Activated T-helper 1 cell treated with Interleukin-2 at 50 U/mL for 16 hours (primary cell): Measurements from ENCODE around the gene MEGF6.
A peak's percentile ranks its signal among the peaks of the same experiment; 100 is the strongest.

Experiments used
- DNase-seq: peaks from one replicate; pipeline ENCODE4 v3.0.0-alpha.2; 2020; ENCODE audit warnings: low read depth

The MEGF6 gene

GRCh38 chr1:3536420-3537195 lies 74.7 kb downstream of the MEGF6 start:
- DNase-seq, result no peak

- no peak for DNase-seq
Observed at GRCh38 chr1:3535732-3536131, 75.6 kb downstream of the MEGF6 start.

- no peak for DNase-seq
Observed at GRCh38 chr1:3534803-3535637, 76.3 kb downstream of the MEGF6 start.

GRCh38 chr1:3533067-3534048 lies 78.0 kb downstream of the MEGF6 start:
- DNase-seq, result no peak

GRCh38 chr1:3531928-3532327 lies 79.4 kb downstream of the MEGF6 start:
- no peak for DNase-seq

- peak; percentile 80 for DNase-seq
Observed at GRCh38 chr1:3530926-3531818, 80.1 kb downstream of the MEGF6 start.

DNA sequence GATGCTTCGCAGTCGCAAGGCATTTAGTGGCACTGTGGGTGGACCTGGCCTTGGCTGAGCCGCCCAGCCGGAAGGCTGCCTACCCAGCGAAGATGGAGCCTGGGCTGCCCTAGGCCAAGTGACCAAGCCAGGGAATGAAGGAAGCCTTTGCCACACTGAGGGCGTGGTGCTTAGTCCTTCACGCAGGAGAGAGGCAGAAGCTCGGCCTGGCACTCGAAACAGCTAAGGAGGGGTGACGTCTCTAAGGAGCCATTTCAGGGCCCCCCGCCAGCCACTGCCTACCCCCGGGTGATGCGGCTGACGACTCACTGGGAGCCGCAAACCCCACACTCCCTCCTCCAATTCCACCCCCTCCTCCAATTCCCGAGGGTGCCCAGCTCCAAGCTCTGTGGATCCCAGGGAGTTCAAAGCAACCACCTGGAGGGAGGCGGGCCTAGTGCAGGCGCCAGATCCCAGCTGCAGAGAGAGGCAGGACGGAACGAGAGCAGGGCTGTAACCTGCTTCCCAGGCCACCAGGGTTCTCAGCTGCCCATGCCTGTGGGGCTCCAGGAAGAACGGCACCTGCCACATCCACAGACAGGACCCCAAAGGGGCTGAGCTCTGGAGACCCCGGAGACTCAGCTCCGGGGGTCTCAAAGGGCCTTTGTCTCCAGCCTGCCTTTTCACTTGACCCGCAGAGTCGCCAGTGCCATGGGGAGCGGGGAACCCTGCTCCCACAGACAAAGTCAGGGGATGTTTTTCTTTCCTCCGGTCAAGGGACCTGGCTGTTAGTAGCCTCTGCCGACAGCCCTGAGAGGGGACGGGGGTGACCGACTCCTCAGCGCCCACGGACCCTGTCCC lies 81.0 kb downstream of the MEGF6 start:
- no peak for DNase-seq

GRCh38 chr1:3529099-3529729 lies 82.1 kb downstream of the MEGF6 start:
- DNase-seq, result no peak

DNA sequence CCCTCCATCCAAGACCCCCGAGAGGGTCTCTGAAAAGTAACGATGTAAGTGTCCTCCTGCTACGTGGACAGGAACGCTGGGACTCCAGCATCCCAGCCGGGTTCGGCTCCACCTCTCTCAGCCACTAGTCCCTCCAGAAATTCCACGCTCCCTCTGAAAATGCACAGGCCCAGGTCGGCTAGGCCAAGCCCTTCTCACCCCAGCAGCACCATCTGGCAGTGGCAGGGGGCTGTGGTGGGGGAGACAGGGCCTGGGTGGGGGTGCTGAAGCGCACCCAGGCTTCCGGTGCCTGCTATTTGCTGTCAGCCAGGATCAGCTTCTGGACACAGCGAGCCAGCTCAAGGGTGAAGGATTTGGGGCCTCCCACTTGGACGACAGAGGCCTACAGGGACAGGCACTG lies 83.5 kb downstream of the MEGF6 start:
- no peak for DNase-seq

- no peak for DNase-seq
Observed at GRCh38 chr1:3525551-3526482, 85.5 kb downstream of the MEGF6 start.

- no peak for DNase-seq
Observed at GRCh38 chr1:3524556-3525203, 86.6 kb downstream of the MEGF6 start.

DNA sequence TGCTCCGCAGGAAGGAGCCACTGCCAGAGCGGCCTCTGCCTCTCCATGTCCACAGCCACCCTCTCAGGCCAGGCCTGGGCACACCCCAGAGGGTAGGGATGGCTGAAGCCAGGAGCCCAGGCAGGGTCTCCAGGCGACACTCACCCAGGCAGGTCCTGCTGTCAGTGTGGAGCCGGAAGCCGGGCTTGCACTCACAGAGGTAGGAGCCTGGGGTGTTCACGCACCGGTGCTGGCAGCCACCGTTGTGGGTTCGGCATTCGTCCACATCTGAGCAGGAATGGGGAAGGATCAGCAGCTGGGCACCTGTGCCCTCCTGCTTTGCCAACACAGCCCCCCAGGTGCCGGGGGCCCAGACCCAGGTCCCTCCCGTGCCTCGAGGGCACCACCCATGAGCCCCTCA lies 87.3 kb downstream of the MEGF6 start:
- no peak for DNase-seq

DNA sequence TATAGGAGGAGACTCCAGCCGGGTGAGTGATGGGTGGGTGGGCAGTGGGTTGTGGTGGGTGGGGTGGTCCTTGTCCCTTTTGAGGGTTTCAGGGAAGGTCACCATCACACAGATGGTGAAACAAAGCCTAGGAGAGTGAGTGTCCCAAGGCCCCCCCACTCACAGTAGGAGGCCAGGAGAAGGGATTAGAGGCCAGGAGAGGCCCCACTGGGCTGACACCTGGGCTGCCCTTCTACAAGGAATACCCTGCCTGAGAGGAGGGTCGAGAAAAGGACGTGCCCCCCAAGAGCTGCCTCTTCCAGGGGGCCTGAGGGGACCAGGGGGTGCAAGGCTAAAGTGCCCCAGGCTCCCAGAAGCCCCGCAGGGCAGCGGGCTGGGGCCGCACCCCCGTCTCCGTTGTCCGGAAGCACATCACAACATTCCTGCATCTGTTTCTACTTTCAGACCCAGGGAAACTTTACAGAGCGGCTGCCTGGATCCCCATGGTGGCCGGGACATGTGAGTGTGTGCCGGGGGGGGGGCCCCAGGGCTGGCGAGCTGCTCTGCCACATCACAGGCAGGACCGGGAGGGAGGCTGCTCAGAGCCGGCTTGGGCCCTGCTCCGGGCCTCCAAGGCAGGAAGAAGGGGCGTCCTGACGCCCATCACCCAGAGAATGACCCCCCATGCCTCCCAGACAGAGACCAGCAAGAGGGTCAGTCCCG lies 88.6 kb downstream of the MEGF6 start:
- no peak for DNase-seq

DNA sequence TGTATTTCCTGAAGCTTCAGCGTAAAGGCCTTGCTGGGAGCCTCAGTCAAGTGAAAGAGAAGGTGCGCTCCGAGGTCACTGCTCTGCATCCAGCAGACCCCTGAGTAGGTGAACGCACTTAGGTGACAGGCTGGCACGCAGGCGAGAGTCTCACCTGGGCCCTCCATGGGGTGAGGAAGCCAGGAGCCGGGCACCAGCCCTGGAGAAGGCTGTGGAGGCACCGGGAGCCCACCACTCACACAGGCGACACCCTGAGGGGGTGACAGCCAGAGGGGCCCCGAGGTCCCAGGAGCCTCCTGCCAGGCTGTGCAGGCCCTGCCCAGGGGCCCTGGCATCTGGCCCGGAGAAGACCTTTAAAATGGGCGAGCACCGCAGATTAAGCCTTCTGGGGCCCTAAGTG lies 89.2 kb downstream of the MEGF6 start:
- no peak for DNase-seq

DNA sequence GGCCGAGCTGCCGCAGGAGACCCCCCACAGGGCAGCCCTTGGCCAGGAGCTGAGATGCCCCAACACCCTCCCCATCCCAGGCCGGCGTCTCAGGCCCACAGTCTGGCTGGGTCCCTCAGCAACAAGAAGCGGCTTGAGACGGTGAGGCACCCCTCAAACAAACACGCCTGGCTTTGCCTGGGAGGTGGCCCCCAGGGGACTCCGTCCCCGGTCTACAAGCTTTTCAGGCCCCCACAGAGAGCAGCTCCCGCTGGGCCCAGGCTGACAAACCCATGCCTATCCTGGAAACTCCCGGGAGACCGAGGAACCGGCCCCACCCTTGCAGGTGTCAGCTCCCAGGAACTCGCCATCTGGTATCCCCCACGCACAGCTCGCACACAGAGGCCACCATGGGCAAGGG lies 89.9 kb downstream of the MEGF6 start:
- DNase-seq, result no peak

- DNase-seq, result no peak
Observed at GRCh38 chr1:3520419-3521378, 90.6 kb downstream of the MEGF6 start.
